ENCODE data around the gene ZBP1. TPM values are rescaled to one million over a fixed set of nuclear protein-coding genes. Genes with fewer than 3 reads are reported as not detected.

Gene ZBP1
- polyA plus RNA-seq, 1 of the 3 experiments (the other 2 are of a cell fraction) = not detected

GRCh38 chr20:57619051-57619831 lies 985 bp downstream of the ZBP1 start:
- H3K9me3 ChIP-seq = no peaks in the 10 kb centered on the region
- H4K20me1 ChIP-seq (ENCODE audit: insufficient read depth) = no peaks in the 10 kb centered on the region
- H3K9ac ChIP-seq = no peak overlapping the region
- H3K27ac ChIP-seq (ENCODE audit: low read depth in 2 of 2, low read length in 1 of 2) = no peak overlapping the region
- CTCF ChIA-PET = interaction anchor here (1.2 to 5.9 kb wide), 5 partner anchors 10 to 590 kb away, joined by 3 to 82 read pairs (median 6); no protein-coding TSS in a partner anchor
- no peaks in the 10 kb centered on the region for H3F3A ChIP-seq (replicated peaks; ENCODE audit: insufficient read depth)
- TF ChIP-seq NRF1 (IDR thresholded peaks at IDR 0.05; ENCODE audit: low read depth, low read length) = no peak
- no peak for TF ChIP-seq RAD21 (IDR thresholded peaks at IDR 0.05; ENCODE audit: low read length)
- no peak for TF ChIP-seq RXRA (IDR thresholded peaks at IDR 0.05; ENCODE audit: borderline replicate concordance, low read depth)
- TF ChIP-seq RFX5 (IDR thresholded peaks at IDR 0.05; ENCODE audit: low read length) = no peak
- no peak for TF ChIP-seq FOSL2 (IDR thresholded peaks at IDR 0.05; ENCODE audit: borderline replicate concordance, low read depth)
- no peak for TF ChIP-seq TCF12 (IDR thresholded peaks at IDR 0.05)
- TF ChIP-seq CHD2 (IDR thresholded peaks at IDR 0.05; ENCODE audit: low read length, partially characterized antibody) = no peak
- TF ChIP-seq MEF2A (IDR thresholded peaks at IDR 0.05; ENCODE audit: borderline replicate concordance, low read depth) = no peak
- H3K4me3 ChIP-seq (ENCODE audit: low read depth in 2 of 2, low read length in 1 of 2) = no peak overlapping the region
- no peaks in the 10 kb centered on the region for H3K36me3 ChIP-seq (replicated peaks in 1 of 2; ENCODE audit: control insufficient read depth in 1 of 2, insufficient read depth in 2 of 2, low read length in 1 of 2)
- 79% methylated on average over 17 of the region's 19 CpGs for WGBS (ENCODE audit: low lambda C conversion rate)
- no peak overlapping the region for H3K4me2 ChIP-seq
- no peak overlapping the region for H2AFZ ChIP-seq (ENCODE audit: low read depth)
- DNase-seq = no peak
- no peaks in the 10 kb centered on the region; the same call in 1 of the 2 replicates for H3K27me3 ChIP-seq (ENCODE audit: insufficient read depth)
- H3K9me2 ChIP-seq = no peaks in the 10 kb centered on the region
- H3K79me2 ChIP-seq (ENCODE audit: insufficient read depth) = no peaks in the 10 kb centered on the region
- POLR2A ChIA-PET = no interaction called here
- H3K4me1 ChIP-seq (ENCODE audit: control insufficient read depth in 1 of 2, insufficient read depth in 2 of 2, low read depth in 1 of 2, low read length in 1 of 2) = peaks cover 0 to 5% of the 10 kb centered on the region in 2 experiments; a peak in 1 of 4 replicates

GRCh38 chr20:57618764-57619050 lies 1.5 kb downstream of the ZBP1 start:
- no peaks in the 10 kb centered on the region; the same call in 1 of the 2 replicates for H3K27me3 ChIP-seq (ENCODE audit: insufficient read depth)
- H3K9ac ChIP-seq = no peak overlapping the region
- no peak overlapping the region for H3K4me2 ChIP-seq
- H3K27ac ChIP-seq (ENCODE audit: low read depth in 2 of 2, low read length in 1 of 2) = no peak overlapping the region
- 83% methylated on average over 5 of the region's 6 CpGs for WGBS (ENCODE audit: low lambda C conversion rate)
- H3K4me1 ChIP-seq (ENCODE audit: control insufficient read depth in 1 of 2, insufficient read depth in 2 of 2, low read depth in 1 of 2, low read length in 1 of 2) = peaks cover 0 to 5% of the 10 kb centered on the region in 2 experiments; a peak in 1 of 4 replicates
- no peak for DNase-seq
- CTCF ChIA-PET = interaction anchor here (1.2 kb wide), 1 partner anchor 10 kb away, joined by 3 read pairs; no protein-coding TSS in a partner anchor
- H3K79me2 ChIP-seq (ENCODE audit: insufficient read depth) = no peaks in the 10 kb centered on the region
- H3K9me3 ChIP-seq = no peaks in the 10 kb centered on the region
- POLR2A ChIA-PET = no interaction called here
- H3F3A ChIP-seq (replicated peaks; ENCODE audit: insufficient read depth) = no peaks in the 10 kb centered on the region
- no peaks in the 10 kb centered on the region for H3K36me3 ChIP-seq (replicated peaks in 1 of 2; ENCODE audit: control insufficient read depth in 1 of 2, insufficient read depth in 2 of 2, low read length in 1 of 2)
- no peak overlapping the region for H3K4me3 ChIP-seq (ENCODE audit: low read depth in 2 of 2, low read length in 1 of 2)
- no peak overlapping the region for H2AFZ ChIP-seq (ENCODE audit: low read depth)
- no peaks in the 10 kb centered on the region for H3K9me2 ChIP-seq
- TF ChIP-seq FOSL2 (IDR thresholded peaks at IDR 0.05; ENCODE audit: borderline replicate concordance, low read depth) = no peak
- TF ChIP-seq FOXM1 (IDR thresholded peaks at IDR 0.05; ENCODE audit: low read depth) = no peak
- no peak for TF ChIP-seq TEAD4 (IDR thresholded peaks at IDR 0.05; ENCODE audit: borderline replicate concordance, insufficient read depth)
- TF ChIP-seq TAF1 (IDR thresholded peaks at IDR 0.05; ENCODE audit: borderline replicate concordance, low read depth, low read length) = no peak
- no peak for TF ChIP-seq MXI1 (IDR thresholded peaks at IDR 0.05; ENCODE audit: low read depth, low read length)
- TF ChIP-seq GABPA (IDR thresholded peaks at IDR 0.05; ENCODE audit: low read depth) = no peak
- TF ChIP-seq SMC3 (IDR thresholded peaks at IDR 0.05; ENCODE audit: low read depth, low read length) = no peak
- TF ChIP-seq FOXJ3 (CRISPR knock-in tag; IDR thresholded peaks at IDR 0.05) = no peak
- no peak for TF ChIP-seq YY1 (IDR thresholded peaks at IDR 0.05; ENCODE audit: low read depth)
- TF ChIP-seq RXRA (IDR thresholded peaks at IDR 0.05; ENCODE audit: borderline replicate concordance, low read depth) = no peak
- no peak for TF ChIP-seq SIN3A (IDR thresholded peaks at IDR 0.05; ENCODE audit: borderline replicate concordance, low read depth, low read length)
- TF ChIP-seq REST (IDR thresholded peaks at IDR 0.05; ENCODE audit: low read depth, low read length) = no peak
- no peak for TF ChIP-seq MEF2A (IDR thresholded peaks at IDR 0.05; ENCODE audit: borderline replicate concordance, low read depth)
- TF ChIP-seq TCF12 (IDR thresholded peaks at IDR 0.05) = no peak
- H4K20me1 ChIP-seq (ENCODE audit: insufficient read depth) = no peaks in the 10 kb centered on the region
